ENCODE results near the gene GSTO2. TPM values are rescaled to one million over a fixed set of nuclear protein-coding genes. Genes with fewer than 3 reads are reported as not detected.

The GSTO2 gene
- total and polyA plus RNA-seq, 10 of the 15 experiments (the other 5 are each of a cell fraction or from before 2014, with no cell fraction given): 0.16 to 0.86 (median 0.46) TPM

GRCh38 chr10:104235801-104236200 lies 33.2 kb upstream of the GSTO2 start:
- Histone ChIP-seq H4K20me1 (ENCODE audit: control insufficient read depth, insufficient read depth) (no peaks in the 10 kb centered on the region), H3K4me1 (ENCODE audit: control insufficient read depth, insufficient read depth, low read length) (no peaks in the 10 kb centered on the region), H3K4me3 (no peak overlapping the region), H2AFZ (ENCODE audit: control insufficient read depth, low read depth, low read length) (no peak overlapping the region), H3K9ac (ENCODE audit: control insufficient read depth, insufficient read depth, low read length) (no peak overlapping the region), H3K27ac (ENCODE audit: control insufficient read depth, insufficient read depth) (no peak overlapping the region), H3K9me3 (replicated peaks; ENCODE audit: control insufficient read depth, insufficient read depth, low read length) (no peaks in the 10 kb centered on the region), H3K4me2 (ENCODE audit: control insufficient read depth, insufficient read depth) (no peak overlapping the region), H3K36me3 (ENCODE audit: control insufficient read depth in 2 of 2, insufficient read depth in 2 of 2, low read length in 1 of 2) (no peaks in the 10 kb centered on the region), H3K27me3 (replicated peaks in 1 of 2; ENCODE audit: control insufficient read depth in 2 of 2, insufficient read depth in 2 of 2, low read length in 1 of 2) (no peaks in the 10 kb centered on the region; a peak in 1 of 4 replicates), H3K79me2 (ENCODE audit: control insufficient read depth, insufficient read depth, low read length) (no peaks in the 10 kb centered on the region)
- FAIRE-seq (no peak), ATAC-seq (no peak), DNase-seq (ENCODE audit: low read depth, low spot score) (no peak)
- WGBS (ENCODE audit: insufficient coverage, insufficient replicate concordance, low lambda C conversion rate, missing lambda C conversion rate): 56% methylated on average over 3 of the region's 3 CpGs
- CTCF ChIA-PET: no interaction called here
- SMC1A ChIA-PET (ENCODE audit: uncharacterized antibody, unreplicated experiment): interaction anchor here (1.1 kb wide), 1 partner anchor 12 kb away, joined by 3 read pairs; no protein-coding TSS in a partner anchor
- BruUV-seq (replicated peaks): no TSS peak
- no peak for TF ChIP-seq RUNX3 (IDR thresholded peaks at IDR 0.05; ENCODE audit: low read length)
- TF ChIP-seq POLR2AphosphoS5 (IDR thresholded peaks at IDR 0.05; ENCODE audit: low read length): no peak
- TF ChIP-seq GABPA (IDR thresholded peaks at IDR 0.05; ENCODE audit: low read depth): no peak
- TF ChIP-seq IKZF2 (IDR thresholded peaks at IDR 0.05): no peak
- RAD21 ChIA-PET (ENCODE audit: unreplicated experiment): no interaction called here
- in situ Hi-C loops (cut with MboI): no loop called here
- intact Hi-C loops (cut with micrococcal nuclease; ENCODE audit: unreplicated experiment): no loop called here
- POLR2A ChIA-PET: no interaction called here

GRCh38 chr10:104240078-104240477 lies 28.9 kb upstream of the GSTO2 start:
- no peaks in the 10 kb centered on the region for H4K20me1 ChIP-seq (ENCODE audit: control insufficient read depth, insufficient read depth)
- no peak for ATAC-seq
- CTCF ChIA-PET: no interaction called here
- no peaks in the 10 kb centered on the region for H3K36me3 ChIP-seq (ENCODE audit: control insufficient read depth in 2 of 2, insufficient read depth in 2 of 2, low read length in 1 of 2)
- no peak overlapping the region for H3K27ac ChIP-seq (ENCODE audit: control insufficient read depth, insufficient read depth)
- POLR2A ChIA-PET: no interaction called here
- no TSS peak for BruUV-seq (replicated peaks)
- no peak overlapping the region for H3K4me2 ChIP-seq (ENCODE audit: control insufficient read depth, insufficient read depth)
- no peaks in the 10 kb centered on the region for H3K79me2 ChIP-seq (ENCODE audit: control insufficient read depth, insufficient read depth, low read length)
- no peaks in the 10 kb centered on the region; the same call in 2 of the 3 replicates for H3K9me3 ChIP-seq (replicated peaks; ENCODE audit: control insufficient read depth, insufficient read depth, low read length)
- WGBS (ENCODE audit: insufficient coverage, insufficient replicate concordance, low lambda C conversion rate, missing lambda C conversion rate): 0% methylated on average over 2 of the region's 2 CpGs
- no peak for FAIRE-seq
- no peak for DNase-seq (ENCODE audit: low read depth, low spot score)
- in situ Hi-C loops (cut with MboI): no loop called here
- no peak overlapping the region for H2AFZ ChIP-seq (ENCODE audit: control insufficient read depth, low read depth, low read length)
- no peaks in the 10 kb centered on the region for H3K4me1 ChIP-seq (ENCODE audit: control insufficient read depth, insufficient read depth, low read length)
- H3K27me3 ChIP-seq (replicated peaks in 1 of 2; ENCODE audit: control insufficient read depth in 2 of 2, insufficient read depth in 2 of 2, low read length in 1 of 2): no peaks in the 10 kb centered on the region; a peak in 1 of 4 replicates
- SMC1A ChIA-PET (ENCODE audit: uncharacterized antibody, unreplicated experiment): interaction anchor here (1.8 kb wide), 1 partner anchor 16 kb away, joined by 4 read pairs; no protein-coding TSS in a partner anchor
- no peak overlapping the region for H3K4me3 ChIP-seq
- intact Hi-C loops (cut with micrococcal nuclease; ENCODE audit: unreplicated experiment): no loop called here
- TF ChIP-seq SPI1 (IDR thresholded peaks at IDR 0.05; ENCODE audit: borderline replicate concordance, insufficient read depth, low read depth, low read length) (peak; percentile 63; the same call in 1 of the 2 replicates), SMAD5 (IDR thresholded peaks at IDR 0.05; ENCODE audit: low read depth) (no peak), PAX8 (IDR thresholded peaks at IDR 0.05) (no peak), PRDM15 (CRISPR knock-in tag; IDR thresholded peaks at IDR 0.05) (no peak), STAT1 (conservative IDR thresholded peaks at IDR 0.05) (no peak), RELA (IDR thresholded peaks at IDR 0.05; ENCODE audit: borderline replicate concordance, partially characterized antibody) (no peak)
- RAD21 ChIA-PET (ENCODE audit: unreplicated experiment): no interaction called here
- H3K9ac ChIP-seq (ENCODE audit: control insufficient read depth, insufficient read depth, low read length): no peak overlapping the region

Data from GM12878 (cell line).